ENCODE measurements around the gene HMX1. TPM values are rescaled to one million over a fixed set of nuclear protein-coding genes. Genes with fewer than 3 reads are reported as not detected.

HMX1 gene
- total RNA-seq, 4 donors from 2014 or later: not detected

DNA sequence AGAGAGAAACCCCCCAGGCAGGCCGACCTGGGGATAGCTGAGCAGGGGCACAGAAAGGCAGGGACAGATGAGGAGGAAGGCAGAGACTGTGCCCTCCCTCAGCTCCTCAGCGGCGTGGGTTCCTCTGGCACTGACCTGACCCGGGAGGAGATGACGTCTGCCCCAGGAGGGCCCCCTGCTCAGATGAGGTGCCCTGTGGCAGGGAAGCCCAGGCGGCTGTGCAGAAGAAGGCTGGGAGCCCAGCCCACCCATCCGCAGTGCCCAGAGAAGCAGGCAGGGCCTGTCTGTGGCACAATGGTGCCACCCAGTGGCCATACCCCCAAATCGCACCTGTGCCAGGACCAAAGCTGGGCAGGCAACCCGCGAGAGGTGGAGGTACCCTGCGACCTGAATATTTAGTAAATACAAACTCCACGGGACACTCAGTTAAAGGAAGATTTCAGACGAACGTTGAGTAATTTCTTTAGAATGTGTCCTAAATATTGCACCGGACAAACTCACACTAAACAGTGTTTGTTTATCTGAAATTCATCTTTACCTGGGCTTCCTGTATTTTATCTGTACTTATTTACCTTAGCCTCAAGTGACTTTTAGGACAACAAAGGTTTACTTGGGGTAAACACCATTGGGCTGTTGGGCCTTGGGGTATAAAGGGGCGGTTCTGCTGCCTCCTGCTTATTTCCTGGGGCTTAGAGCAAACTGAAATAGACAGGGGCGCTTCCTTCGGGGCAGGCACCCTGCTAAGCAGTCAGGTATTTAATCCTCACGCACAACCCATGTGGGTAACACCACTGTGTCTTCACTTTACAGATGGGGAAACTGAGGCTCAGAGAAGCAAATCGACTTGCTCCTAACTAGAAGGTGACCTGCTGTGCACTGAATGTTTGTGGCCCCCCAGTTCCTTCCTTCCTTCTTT is 46.5 kb upstream of the HMX1 start:
- Histone ChIP-seq H3K9me3 (peaks cover 5% of the 10 kb centered on the region), H3K27me3 (peaks cover 50% of the 10 kb centered on the region), H3K27ac (no peak overlapping the region), H3K4me1 (peaks cover 3% of the 10 kb centered on the region), H3K36me3 (no peaks in the 10 kb centered on the region), H3K4me3 (no peak overlapping the region)
- DNase-seq (ENCODE audit: low spot score in 2 of 2): peak; percentile 57 to 76
- 13% methylated on average over 20 of the region's 20 CpGs for whole genome bisulfite sequencing
- TF ChIP-seq POLR2A (IDR thresholded peaks at IDR 0.05): no peak
- TF ChIP-seq, protein P1, sequence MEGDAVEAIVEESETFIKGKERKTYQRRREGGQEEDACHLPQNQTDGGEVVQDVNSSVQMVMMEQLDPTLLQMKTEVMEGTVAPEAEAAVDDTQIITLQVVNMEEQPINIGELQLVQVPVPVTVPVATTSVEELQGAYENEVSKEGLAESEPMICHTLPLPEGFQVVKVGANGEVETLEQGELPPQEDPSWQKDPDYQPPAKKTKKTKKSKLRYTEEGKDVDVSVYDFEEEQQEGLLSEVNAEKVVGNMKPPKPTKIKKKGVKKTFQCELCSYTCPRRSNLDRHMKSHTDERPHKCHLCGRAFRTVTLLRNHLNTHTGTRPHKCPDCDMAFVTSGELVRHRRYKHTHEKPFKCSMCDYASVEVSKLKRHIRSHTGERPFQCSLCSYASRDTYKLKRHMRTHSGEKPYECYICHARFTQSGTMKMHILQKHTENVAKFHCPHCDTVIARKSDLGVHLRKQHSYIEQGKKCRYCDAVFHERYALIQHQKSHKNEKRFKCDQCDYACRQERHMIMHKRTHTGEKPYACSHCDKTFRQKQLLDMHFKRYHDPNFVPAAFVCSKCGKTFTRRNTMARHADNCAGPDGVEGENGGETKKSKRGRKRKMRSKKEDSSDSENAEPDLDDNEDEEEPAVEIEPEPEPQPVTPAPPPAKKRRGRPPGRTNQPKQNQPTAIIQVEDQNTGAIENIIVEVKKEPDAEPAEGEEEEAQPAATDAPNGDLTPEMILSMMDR (IDR thresholded peaks at IDR 0.05): peak in 1 of 2 donors; percentile 86

DNA sequence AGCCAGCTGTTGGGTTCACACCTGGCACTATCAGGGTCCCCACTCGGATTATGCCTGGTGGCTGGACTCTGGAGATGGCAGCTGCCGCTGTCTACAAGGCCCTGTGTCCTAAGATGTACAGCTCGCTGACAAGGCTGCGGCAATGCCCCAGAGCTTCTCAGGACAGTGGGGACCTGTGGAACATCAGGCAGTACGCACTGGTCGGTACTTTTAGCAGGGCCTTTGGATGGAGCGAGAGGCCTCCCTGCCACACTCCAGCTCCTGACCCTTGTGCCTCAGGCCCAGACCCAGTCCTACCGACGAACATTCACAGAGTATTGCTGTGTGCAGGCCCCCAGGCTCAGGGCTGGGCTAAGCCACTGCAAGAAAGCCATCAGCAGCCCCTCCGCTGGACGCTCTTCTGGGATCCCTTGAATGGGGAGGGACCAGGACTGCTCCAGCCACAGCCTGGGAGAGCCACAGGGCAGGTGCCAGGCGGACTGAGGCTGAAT is 45.7 kb upstream of the HMX1 start:
- H3K4me3 ChIP-seq: no peak overlapping the region
- no peaks in the 10 kb centered on the region for H3K36me3 ChIP-seq
- peak; percentile 42 to 52 for DNase-seq (ENCODE audit: low spot score in 2 of 2)
- peaks cover 3% of the 10 kb centered on the region for H3K4me1 ChIP-seq
- H3K27me3 ChIP-seq: peaks cover 54% of the 10 kb centered on the region
- TF ChIP-seq POLR2A (IDR thresholded peaks at IDR 0.05) (no peak), EP300 (IDR thresholded peaks at IDR 0.05) (no peak), POLR2AphosphoS5 (IDR thresholded peaks at IDR 0.05) (no peak)
- TF ChIP-seq, protein P1 (IDR thresholded peaks at IDR 0.05): no peak
- whole genome bisulfite sequencing: 83% methylated on average over 7 of the region's 12 CpGs
- no peaks in the 10 kb centered on the region for H3K9me3 ChIP-seq
- H3K27ac ChIP-seq: no peak overlapping the region

DNA sequence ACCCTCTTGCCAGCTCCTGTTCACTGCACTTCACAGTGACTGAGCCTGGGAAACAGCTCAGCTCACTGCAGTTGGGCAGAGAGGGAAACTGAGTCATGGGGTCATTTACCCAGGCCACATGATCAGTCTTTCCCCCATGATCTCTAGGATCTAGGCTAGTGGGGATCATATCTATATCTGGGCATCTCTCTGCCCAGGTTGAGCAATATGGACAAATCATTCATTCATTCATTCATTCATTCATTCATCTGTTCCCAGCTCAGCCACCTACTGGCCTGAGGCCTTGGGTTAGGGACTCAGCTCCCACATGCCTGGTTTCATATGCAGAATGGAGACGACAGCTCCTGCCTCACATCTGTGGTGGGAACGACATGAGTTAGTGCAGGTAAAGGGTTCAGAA is 45.3 kb upstream of the HMX1 start:
- 86% methylated on average over 2 of the region's 2 CpGs for WGBS
- H3K4me3 ChIP-seq: no peak overlapping the region
- H3K9me3 ChIP-seq: no peaks in the 10 kb centered on the region
- TF ChIP-seq, protein P1 (IDR thresholded peaks at IDR 0.05): no peak
- no peak for DNase-seq (ENCODE audit: low spot score in 2 of 2)
- H3K27me3 ChIP-seq: peaks cover 58% of the 10 kb centered on the region
- H3K36me3 ChIP-seq: no peaks in the 10 kb centered on the region
- H3K27ac ChIP-seq: no peak overlapping the region
- H3K4me1 ChIP-seq: peaks cover 3% of the 10 kb centered on the region

DNA sequence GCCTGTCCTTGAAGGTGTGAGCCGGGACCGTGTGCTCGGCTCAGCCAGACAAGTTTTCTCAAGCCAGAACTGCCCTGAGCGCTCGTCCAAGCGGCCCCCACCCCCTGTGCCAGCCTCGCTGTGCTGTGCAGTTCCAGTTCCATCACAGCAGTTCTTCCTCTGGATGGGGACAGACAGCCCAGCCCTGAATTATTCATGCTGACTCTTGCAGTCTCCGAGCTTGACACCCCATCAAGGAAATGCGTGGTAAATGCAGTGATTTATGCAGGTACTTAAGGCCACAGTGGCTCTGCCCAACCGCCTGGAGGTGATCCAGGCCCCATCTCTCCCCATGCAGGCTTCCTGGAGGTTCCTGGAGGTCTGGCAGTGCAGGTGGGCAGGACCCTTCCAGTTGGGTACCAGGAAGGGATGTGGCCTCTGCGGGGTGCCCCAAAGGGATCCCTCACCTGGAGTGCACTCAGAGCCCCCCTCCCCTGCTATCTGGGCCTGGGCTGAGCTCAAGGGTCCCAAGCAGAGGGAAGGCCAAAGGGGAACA is 44.8 kb upstream of the HMX1 start:
- DNase-seq (ENCODE audit: low spot score in 2 of 2): peak in 1 of 2 donors; percentile 69
- Histone ChIP-seq H3K36me3 (no peaks in the 10 kb centered on the region), H3K9me3 (no peaks in the 10 kb centered on the region), H3K27me3 (peaks cover 62% of the 10 kb centered on the region), H3K4me1 (peaks cover 3% of the 10 kb centered on the region), H3K27ac (no peak overlapping the region), H3K4me3 (no peak overlapping the region)
- 56% methylated on average over 10 of the region's 11 CpGs for WGBS
- TF ChIP-seq POLR2AphosphoS5 (IDR thresholded peaks at IDR 0.05) (no peak), EP300 (IDR thresholded peaks at IDR 0.05) (no peak), POLR2A (IDR thresholded peaks at IDR 0.05) (no peak)
- TF ChIP-seq, protein P1 (IDR thresholded peaks at IDR 0.05): no peak
